WTC11 (cell line): ENCODE measurements around the gene RANBP9. TPM values are rescaled to one million over a fixed set of nuclear protein-coding genes. Genes with fewer than 3 reads are reported as not detected.

Source experiments
- ATAC-seq: fragments of 200-7000 bp; cut with Tn5 transposase; 2 replicates; pipeline ENCODE4 v1.10.0; 2021; ENCODE audit warnings: mild to moderate bottlenecking, moderate library complexity
- CTCF ChIA-PET: fragments of 300-600 bp; sonication (Branson Sonifier 250); formaldehyde crosslinking; loops from one replicate; lab custom pipeline; 2021; ENCODE audit warnings: antibody characterized with exemption; lab: Charles Lee
- POLR2A ChIA-PET: fragments of 350-600 bp; sonication (Branson Sonifier 250); formaldehyde crosslinking; loops from one replicate; lab custom pipeline; 2021; ENCODE audit warnings: antibody characterized with exemption; lab: Charles Lee
- DNase-seq: peaks from one replicate; pipeline ENCODE4 v3.0.0; 2021; ENCODE audit warnings: low spot score
- H3K27ac Mint-ChIP-seq: 2 replicates; pipeline ENCODE4 v1.8.0; 2021; ENCODE audit warnings: mixed read lengths
- H3K27me3 Mint-ChIP-seq: 2 replicates; pipeline ENCODE4 v1.8.0; 2021; ENCODE audit warnings: low read depth, mild to moderate bottlenecking, moderate library complexity, mixed read lengths
- H3K36me3 Mint-ChIP-seq: 2 replicates; pipeline ENCODE4 v1.8.0; 2021; ENCODE audit warnings: mixed read lengths
- H3K4me1 Mint-ChIP-seq: 2 replicates; pipeline ENCODE4 v1.8.0; 2022; ENCODE audit warnings: mixed read lengths
- H3K4me3 Mint-ChIP-seq: 2 replicates; pipeline ENCODE4 v1.8.0; 2021; ENCODE audit warnings: mild to moderate bottlenecking, moderate library complexity, mixed read lengths
- H3K9me3 Mint-ChIP-seq: 2 replicates; pipeline ENCODE4 v1.8.0; 2021; ENCODE audit warnings: mixed read lengths
- GTF2I ChIP-seq: fragments of 250-450 bp; sonication (Bioruptor Pico); conservative IDR thresholded peaks from 2 replicates; pipeline ENCODE4 v1.4.0; 2021; ENCODE audit warnings: mild to moderate bottlenecking
- JAZF1 ChIP-seq: fragments of 250-450 bp; sonication (Bioruptor Pico); IDR thresholded peaks from 2 replicates; pipeline ENCODE4 v1.9.0; 2021; ENCODE audit warnings: moderate library complexity, mild to moderate bottlenecking, inconsistent platforms
- RELA ChIP-seq: sonication (generic); formaldehyde crosslinking; IDR thresholded peaks from 2 replicates; pipeline ENCODE4 v1.8.1; 2022; ENCODE audit warnings: missing genetic modification reagents, mild to moderate bottlenecking, borderline replicate concordance
- SMAD4 ChIP-seq: sonication (generic); formaldehyde crosslinking; IDR thresholded peaks from 2 replicates; pipeline ENCODE4 v1.8.0; 2022; ENCODE audit warnings: mild to moderate bottlenecking, missing genetic modification reagents
- ZNF121 ChIP-seq: sonication (generic); formaldehyde crosslinking; IDR thresholded peaks from 2 replicates; pipeline ENCODE4 v1.8.0; 2023; ENCODE audit warnings: missing genetic modification reagents
- ZNF671 ChIP-seq: fragments of 250-450 bp; sonication (Bioruptor Pico); IDR thresholded peaks from 2 replicates; pipeline ENCODE4 v1.8.0; 2021; ENCODE audit warnings: mild to moderate bottlenecking
- total RNA-seq: library from RNA; stranded (reverse); gene quantifications from 3 replicates; pipeline ENCODE4 v1.2.3, GENCODE V29; 2021
- TF ChIP-seq, protein P1 (sequence below): fragments of 200-600 bp; IDR thresholded peaks from 2 replicates; pipeline ENCODE4 v1.8.0; 2022; ENCODE audit warnings: antibody characterized with exemption
- TF ChIP-seq, protein P2 (sequence below): fragments of 250-450 bp; sonication (Bioruptor Pico); IDR thresholded peaks from 2 replicates; pipeline ENCODE4 v1.9.0; 2021; ENCODE audit warnings: mild to moderate bottlenecking, borderline replicate concordance
- TF ChIP-seq, protein P3 (sequence below): fragments of 250-450 bp; sonication (Bioruptor Pico); IDR thresholded peaks from 2 replicates; pipeline ENCODE4 v2.1.2; 2022; ENCODE audit warnings: mild to moderate bottlenecking, moderate library complexity
- TF ChIP-seq, protein P4 (sequence below): sonication (generic); formaldehyde crosslinking; IDR thresholded peaks from 2 replicates; pipeline ENCODE4 v1.8.0; 2022; ENCODE audit warnings: mild to moderate bottlenecking, missing genetic modification reagents
- TF ChIP-seq, protein P5 (sequence below): sonication (generic); formaldehyde crosslinking; IDR thresholded peaks from 2 replicates; pipeline ENCODE4 v1.8.1; 2022; ENCODE audit warnings: mild to moderate bottlenecking, moderate library complexity, missing genetic modification reagents
- TF ChIP-seq, protein P6 (sequence below): sonication (generic); formaldehyde crosslinking; IDR thresholded peaks from 2 replicates; pipeline ENCODE4 v1.8.0; 2023; ENCODE audit warnings: missing genetic modification reagents, mild to moderate bottlenecking, borderline replicate concordance
- TF ChIP-seq, protein P7 (sequence below): sonication (generic); formaldehyde crosslinking; IDR thresholded peaks from 2 replicates; pipeline ENCODE4 v1.8.0; 2023; ENCODE audit warnings: mild to moderate bottlenecking, missing genetic modification reagents
- TF ChIP-seq, protein P8 (sequence below): fragments of 250-450 bp; sonication (Bioruptor Pico); conservative IDR thresholded peaks from 2 replicates; pipeline ENCODE4 v1.9.0; 2021; ENCODE audit warnings: mild to moderate bottlenecking

RANBP9 gene
- total RNA-seq, 1 experiment from 2014 or later: 33.4 TPM

DNA sequence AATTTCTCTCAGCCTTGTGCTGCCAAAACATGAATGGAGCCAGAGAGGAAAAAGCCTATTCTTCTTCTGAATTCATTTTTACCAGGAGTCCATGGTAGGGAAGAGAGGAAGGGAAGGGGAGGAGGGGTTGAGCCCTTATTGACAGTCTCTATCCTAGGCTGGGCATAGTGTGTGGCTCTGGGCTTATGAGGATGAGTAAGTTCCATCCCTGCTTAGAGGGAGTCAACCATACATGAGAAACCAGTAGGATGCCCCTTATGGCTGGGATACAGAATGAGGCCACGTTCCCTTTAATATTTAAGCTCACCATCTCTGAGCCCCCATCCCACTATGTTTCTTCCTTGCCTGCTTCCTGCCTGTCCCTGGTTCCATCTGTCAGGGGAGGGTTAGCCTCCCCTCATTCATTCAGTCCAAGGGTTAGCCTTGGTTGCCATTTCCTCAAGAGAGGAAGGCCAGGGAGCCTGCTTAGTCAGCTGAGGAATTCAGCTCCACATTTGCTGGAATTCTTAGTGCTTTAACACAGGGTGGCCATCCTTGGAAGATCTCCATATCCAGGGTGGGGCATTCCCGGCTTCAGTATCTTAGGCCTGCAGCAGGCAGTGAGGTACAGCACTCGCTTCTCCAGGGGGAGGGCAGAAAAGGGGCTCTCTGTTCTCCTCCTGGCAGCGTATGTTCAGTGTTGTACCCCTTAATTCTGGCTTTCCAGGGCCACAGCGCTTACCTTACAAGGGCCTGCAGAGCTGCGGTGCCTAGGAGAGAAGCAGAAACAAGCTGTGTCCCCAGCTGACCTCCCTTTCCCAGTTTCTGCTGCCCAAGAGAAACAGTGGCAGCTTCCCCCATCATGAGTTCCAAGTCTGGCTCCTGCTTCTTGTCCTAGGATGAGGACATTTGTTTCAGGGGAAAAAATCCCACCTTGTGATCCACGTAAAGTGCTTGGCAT lies 124.8 kb downstream of the RANBP9 start:
- H3K4me3 Mint-ChIP-seq: no peak overlapping the region
- peaks cover 22% of the 10 kb centered on the region for H3K36me3 Mint-ChIP-seq
- H3K27me3 Mint-ChIP-seq: no peaks in the 10 kb centered on the region
- H3K27ac Mint-ChIP-seq: no peak overlapping the region
- POLR2A ChIA-PET: no interaction called here
- DNase-seq: no peak
- no peaks in the 10 kb centered on the region for H3K4me1 Mint-ChIP-seq
- no peak for TF ChIP-seq GTF2I
- TF ChIP-seq, protein P1, sequence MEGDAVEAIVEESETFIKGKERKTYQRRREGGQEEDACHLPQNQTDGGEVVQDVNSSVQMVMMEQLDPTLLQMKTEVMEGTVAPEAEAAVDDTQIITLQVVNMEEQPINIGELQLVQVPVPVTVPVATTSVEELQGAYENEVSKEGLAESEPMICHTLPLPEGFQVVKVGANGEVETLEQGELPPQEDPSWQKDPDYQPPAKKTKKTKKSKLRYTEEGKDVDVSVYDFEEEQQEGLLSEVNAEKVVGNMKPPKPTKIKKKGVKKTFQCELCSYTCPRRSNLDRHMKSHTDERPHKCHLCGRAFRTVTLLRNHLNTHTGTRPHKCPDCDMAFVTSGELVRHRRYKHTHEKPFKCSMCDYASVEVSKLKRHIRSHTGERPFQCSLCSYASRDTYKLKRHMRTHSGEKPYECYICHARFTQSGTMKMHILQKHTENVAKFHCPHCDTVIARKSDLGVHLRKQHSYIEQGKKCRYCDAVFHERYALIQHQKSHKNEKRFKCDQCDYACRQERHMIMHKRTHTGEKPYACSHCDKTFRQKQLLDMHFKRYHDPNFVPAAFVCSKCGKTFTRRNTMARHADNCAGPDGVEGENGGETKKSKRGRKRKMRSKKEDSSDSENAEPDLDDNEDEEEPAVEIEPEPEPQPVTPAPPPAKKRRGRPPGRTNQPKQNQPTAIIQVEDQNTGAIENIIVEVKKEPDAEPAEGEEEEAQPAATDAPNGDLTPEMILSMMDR: no peak
- TF ChIP-seq, protein P2, sequence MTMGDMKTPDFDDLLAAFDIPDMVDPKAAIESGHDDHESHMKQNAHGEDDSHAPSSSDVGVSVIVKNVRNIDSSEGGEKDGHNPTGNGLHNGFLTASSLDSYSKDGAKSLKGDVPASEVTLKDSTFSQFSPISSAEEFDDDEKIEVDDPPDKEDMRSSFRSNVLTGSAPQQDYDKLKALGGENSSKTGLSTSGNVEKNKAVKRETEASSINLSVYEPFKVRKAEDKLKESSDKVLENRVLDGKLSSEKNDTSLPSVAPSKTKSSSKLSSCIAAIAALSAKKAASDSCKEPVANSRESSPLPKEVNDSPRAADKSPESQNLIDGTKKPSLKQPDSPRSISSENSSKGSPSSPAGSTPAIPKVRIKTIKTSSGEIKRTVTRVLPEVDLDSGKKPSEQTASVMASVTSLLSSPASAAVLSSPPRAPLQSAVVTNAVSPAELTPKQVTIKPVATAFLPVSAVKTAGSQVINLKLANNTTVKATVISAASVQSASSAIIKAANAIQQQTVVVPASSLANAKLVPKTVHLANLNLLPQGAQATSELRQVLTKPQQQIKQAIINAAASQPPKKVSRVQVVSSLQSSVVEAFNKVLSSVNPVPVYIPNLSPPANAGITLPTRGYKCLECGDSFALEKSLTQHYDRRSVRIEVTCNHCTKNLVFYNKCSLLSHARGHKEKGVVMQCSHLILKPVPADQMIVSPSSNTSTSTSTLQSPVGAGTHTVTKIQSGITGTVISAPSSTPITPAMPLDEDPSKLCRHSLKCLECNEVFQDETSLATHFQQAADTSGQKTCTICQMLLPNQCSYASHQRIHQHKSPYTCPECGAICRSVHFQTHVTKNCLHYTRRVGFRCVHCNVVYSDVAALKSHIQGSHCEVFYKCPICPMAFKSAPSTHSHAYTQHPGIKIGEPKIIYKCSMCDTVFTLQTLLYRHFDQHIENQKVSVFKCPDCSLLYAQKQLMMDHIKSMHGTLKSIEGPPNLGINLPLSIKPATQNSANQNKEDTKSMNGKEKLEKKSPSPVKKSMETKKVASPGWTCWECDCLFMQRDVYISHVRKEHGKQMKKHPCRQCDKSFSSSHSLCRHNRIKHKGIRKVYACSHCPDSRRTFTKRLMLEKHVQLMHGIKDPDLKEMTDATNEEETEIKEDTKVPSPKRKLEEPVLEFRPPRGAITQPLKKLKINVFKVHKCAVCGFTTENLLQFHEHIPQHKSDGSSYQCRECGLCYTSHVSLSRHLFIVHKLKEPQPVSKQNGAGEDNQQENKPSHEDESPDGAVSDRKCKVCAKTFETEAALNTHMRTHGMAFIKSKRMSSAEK (CRISPR knock-in tag): no peak
- TF ChIP-seq, protein P3, sequence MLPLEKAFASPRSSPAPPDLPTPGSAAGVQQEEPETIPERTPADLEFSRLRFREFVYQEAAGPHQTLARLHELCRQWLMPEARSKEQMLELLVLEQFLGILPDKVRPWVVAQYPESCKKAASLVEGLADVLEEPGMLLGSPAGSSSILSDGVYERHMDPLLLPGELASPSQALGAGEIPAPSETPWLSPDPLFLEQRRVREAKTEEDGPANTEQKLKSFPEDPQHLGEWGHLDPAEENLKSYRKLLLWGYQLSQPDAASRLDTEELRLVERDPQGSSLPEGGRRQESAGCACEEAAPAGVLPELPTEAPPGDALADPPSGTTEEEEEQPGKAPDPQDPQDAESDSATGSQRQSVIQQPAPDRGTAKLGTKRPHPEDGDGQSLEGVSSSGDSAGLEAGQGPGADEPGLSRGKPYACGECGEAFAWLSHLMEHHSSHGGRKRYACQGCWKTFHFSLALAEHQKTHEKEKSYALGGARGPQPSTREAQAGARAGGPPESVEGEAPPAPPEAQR (CRISPR knock-in tag): no peak
- no peak for TF ChIP-seq ZNF121 (CRISPR knock-in tag)
- no peak for TF ChIP-seq JAZF1 (CRISPR knock-in tag)
- TF ChIP-seq, protein P4, sequence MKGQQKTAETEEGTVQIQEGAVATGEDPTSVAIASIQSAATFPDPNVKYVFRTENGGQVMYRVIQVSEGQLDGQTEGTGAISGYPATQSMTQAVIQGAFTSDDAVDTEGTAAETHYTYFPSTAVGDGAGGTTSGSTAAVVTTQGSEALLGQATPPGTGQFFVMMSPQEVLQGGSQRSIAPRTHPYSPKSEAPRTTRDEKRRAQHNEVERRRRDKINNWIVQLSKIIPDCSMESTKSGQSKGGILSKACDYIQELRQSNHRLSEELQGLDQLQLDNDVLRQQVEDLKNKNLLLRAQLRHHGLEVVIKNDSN: no peak
- TF ChIP-seq, protein P5, sequence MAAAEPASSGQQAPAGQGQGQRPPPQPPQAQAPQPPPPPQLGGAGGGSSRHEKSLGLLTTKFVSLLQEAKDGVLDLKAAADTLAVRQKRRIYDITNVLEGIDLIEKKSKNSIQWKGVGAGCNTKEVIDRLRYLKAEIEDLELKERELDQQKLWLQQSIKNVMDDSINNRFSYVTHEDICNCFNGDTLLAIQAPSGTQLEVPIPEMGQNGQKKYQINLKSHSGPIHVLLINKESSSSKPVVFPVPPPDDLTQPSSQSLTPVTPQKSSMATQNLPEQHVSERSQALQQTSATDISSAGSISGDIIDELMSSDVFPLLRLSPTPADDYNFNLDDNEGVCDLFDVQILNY (CRISPR knock-in tag): no peak
- TF ChIP-seq, protein P6, sequence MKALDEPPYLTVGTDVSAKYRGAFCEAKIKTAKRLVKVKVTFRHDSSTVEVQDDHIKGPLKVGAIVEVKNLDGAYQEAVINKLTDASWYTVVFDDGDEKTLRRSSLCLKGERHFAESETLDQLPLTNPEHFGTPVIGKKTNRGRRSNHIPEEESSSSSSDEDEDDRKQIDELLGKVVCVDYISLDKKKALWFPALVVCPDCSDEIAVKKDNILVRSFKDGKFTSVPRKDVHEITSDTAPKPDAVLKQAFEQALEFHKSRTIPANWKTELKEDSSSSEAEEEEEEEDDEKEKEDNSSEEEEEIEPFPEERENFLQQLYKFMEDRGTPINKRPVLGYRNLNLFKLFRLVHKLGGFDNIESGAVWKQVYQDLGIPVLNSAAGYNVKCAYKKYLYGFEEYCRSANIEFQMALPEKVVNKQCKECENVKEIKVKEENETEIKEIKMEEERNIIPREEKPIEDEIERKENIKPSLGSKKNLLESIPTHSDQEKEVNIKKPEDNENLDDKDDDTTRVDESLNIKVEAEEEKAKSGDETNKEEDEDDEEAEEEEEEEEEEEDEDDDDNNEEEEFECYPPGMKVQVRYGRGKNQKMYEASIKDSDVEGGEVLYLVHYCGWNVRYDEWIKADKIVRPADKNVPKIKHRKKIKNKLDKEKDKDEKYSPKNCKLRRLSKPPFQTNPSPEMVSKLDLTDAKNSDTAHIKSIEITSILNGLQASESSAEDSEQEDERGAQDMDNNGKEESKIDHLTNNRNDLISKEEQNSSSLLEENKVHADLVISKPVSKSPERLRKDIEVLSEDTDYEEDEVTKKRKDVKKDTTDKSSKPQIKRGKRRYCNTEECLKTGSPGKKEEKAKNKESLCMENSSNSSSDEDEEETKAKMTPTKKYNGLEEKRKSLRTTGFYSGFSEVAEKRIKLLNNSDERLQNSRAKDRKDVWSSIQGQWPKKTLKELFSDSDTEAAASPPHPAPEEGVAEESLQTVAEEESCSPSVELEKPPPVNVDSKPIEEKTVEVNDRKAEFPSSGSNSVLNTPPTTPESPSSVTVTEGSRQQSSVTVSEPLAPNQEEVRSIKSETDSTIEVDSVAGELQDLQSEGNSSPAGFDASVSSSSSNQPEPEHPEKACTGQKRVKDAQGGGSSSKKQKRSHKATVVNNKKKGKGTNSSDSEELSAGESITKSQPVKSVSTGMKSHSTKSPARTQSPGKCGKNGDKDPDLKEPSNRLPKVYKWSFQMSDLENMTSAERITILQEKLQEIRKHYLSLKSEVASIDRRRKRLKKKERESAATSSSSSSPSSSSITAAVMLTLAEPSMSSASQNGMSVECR (CRISPR knock-in tag): no peak
- TF ChIP-seq, protein P7, sequence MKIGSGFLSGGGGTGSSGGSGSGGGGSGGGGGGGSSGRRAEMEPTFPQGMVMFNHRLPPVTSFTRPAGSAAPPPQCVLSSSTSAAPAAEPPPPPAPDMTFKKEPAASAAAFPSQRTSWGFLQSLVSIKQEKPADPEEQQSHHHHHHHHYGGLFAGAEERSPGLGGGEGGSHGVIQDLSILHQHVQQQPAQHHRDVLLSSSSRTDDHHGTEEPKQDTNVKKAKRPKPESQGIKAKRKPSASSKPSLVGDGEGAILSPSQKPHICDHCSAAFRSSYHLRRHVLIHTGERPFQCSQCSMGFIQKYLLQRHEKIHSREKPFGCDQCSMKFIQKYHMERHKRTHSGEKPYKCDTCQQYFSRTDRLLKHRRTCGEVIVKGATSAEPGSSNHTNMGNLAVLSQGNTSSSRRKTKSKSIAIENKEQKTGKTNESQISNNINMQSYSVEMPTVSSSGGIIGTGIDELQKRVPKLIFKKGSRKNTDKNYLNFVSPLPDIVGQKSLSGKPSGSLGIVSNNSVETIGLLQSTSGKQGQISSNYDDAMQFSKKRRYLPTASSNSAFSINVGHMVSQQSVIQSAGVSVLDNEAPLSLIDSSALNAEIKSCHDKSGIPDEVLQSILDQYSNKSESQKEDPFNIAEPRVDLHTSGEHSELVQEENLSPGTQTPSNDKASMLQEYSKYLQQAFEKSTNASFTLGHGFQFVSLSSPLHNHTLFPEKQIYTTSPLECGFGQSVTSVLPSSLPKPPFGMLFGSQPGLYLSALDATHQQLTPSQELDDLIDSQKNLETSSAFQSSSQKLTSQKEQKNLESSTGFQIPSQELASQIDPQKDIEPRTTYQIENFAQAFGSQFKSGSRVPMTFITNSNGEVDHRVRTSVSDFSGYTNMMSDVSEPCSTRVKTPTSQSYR: no peak
- no peak for TF ChIP-seq ZNF671 (CRISPR knock-in tag)
- TF ChIP-seq, protein P8, sequence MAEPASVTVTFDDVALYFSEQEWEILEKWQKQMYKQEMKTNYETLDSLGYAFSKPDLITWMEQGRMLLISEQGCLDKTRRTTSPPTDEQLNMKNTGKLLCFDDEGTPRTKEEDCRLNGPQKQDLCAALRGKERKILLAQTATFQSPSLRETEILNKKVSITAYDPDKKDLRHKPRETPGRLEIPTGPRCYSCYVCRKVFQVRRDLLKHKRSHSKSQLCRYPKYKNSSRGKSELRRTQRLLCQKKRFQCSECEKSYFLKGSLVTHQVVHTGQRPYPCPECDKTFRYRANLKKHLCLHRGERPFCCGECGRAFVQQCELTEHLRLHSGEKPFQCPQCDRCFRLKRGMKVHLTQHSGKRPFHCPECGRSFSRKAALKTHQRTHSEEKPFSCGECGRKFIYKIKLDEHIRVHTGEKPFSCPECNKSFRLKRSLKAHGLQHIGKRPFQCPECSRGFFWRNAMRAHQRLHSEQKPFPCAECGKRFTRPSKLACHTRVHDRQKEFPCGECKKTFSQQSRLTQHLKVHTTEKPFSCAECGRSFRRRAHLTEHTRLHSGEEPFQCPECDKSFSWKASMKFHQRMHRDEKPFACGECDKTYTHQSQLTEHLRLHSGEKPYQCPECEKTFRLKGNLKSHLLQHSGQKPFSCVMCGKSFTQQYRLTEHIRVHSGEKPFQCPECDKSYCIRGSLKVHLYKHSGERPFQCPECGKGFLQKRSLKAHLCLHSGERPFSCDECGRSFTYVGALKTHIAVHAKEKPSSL (CRISPR knock-in tag): no peak
- no peak for TF ChIP-seq SMAD4 (CRISPR knock-in tag)
- no peak for TF ChIP-seq RELA
- TF ChIP-seq, all 79 proteins: peak for 0
- ATAC-seq: no peak
- H3K9me3 Mint-ChIP-seq: no peaks in the 10 kb centered on the region
- CTCF ChIA-PET: interaction anchor here (0.9 to 1.0 kb wide), 2 partner anchors 11 to 100 kb away, joined by 3 to 4 read pairs; partner anchors contain the start of gene GFOD1
